HG03442 (cell line): ENCODE results near the gene PFKL.
"Not testable (repeated sequence)": the region's sequence is repeated elsewhere in the genome, so short reads cannot be mapped to it uniquely, and the experiment has no call there.

Source experiments
- ATAC-seq: cut with Tn5 transposase; IDR thresholded peaks from one replicate; pipeline ENCODE4 v1.9.1; 2021; ENCODE audit warnings: mild to moderate bottlenecking, moderate library complexity; ENCODE audit not compliant: unreplicated experiment

PFKL gene

DNA sequence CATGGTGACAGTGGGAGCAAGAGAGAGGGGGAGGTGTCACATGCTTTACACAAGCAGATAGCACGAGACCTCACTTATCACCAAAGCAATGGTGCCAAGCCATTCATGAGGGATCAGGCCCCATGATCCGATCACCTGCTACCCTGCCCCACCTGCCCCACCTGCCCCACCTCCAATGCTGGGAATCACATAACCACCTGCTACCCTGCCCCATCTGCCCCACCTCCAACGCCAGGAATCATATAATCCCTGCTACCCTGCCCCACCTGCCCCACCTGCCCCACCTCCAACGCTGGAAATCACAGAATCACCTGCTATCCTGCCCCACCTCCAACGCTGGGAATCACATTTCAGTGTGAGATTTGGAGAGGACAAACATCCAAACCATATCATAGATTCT lies 24.8 kb upstream of the PFKL start:
- no peak for ATAC-seq

DNA sequence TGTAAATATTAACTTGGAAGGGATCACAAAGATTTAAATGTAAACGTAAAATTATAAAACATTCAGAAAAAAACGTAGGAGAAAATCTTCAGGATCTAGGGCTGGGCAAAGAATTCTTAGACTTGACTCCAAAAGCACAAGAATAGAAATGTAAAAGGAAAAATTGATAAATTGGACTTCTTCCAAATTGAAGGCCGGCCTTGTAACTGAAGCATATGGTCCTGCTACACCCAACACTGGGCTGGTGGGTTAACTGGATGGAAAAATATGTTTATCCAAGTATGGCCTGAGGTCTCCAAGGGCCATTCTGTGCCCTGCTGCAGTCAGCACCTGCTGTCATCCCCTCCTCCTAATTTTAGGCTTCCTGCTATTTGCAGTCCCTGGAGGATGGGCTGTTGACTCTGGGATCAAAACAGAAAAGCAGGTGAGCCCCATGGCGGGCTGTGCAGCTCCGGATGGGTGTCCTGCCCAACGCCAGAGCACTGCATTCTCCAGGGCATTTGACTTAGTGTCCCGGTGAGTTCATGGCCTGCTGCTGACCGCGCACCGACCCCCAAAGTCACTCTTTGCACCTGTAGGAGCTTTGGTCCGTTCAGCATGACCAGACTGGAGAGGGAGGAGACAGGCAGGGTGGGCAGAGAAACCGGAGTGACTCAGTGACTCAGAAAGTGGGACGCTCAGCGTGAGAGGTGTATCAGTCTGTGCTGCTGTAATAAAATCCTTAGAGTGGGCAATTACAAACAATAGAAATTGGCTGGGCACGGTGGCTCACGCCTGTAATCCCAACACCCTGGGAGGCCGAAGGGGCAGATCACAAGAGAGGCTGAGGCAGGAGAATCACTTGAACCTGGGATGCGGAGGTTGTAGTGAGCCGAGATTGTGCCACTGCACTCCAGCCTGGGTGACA lies 20.2 kb upstream of the PFKL start:
- no peak for ATAC-seq

DNA sequence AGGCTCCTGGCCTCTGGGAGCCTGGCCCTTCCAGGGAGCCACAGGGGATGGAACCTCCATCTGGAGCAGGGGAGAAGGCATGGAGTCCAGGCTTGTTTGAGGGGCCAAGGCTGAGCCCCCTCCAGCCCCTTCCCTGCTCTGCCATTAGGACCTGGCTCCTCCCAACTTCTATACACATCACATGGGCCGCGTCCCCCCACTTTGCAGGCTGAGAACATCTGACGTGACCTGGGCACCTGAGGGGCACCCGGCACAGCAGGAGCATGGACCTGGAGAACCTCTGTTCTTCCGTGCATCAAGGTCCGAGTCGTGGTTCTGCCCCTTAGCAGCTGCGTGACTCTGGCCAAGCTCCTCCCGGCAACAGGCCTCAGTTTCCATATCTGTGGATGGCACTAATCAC lies 18.1 kb upstream of the PFKL start:
- no peak for ATAC-seq

DNA sequence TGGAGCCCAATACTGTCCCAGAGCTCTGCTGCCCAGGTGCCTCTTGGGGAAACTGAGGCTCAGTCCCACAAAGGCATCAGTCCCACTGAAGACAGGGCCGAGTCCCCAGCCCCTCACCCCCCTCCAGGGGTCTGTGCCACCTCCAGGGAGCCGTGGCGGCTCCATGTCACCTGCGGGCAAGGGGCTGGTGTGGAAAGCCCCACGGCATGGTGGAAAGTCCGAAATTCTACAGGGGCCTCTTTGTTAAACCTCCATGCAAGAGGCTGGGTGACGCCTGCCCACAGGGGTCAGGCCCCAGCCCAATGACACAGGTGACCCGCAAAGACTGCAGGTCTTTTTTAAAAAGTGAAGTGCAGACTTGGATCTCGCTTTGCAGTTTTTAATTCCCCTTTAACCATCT lies 17.5 kb upstream of the PFKL start:
- ATAC-seq = no peak

DNA sequence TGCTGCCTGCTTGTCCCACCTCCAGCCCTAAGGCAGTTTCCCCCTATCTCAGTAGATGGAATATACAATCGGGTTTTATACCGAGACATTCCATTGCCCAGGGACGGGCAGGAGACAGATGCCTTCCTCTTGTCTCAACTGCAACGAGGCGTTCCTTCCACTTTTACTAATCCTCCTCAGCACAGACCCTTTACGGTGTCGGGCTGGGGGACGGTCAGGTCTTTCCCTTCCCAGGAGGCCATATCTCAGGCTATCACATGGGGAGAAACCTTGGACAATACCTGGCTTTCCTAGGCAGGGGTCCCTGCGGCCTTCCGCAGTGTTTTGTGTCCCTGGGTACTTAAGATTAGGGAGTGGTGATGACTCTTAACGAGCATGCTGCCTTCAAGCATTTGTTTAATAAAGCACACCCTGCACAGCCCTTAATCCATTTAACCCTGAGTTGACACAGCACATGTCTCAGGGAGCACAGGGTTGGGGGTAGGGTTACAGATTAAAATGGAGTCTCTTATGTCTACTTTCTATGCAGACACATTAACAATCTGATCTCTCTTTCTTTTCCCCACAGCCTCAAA lies 16.6 kb upstream of the PFKL start:
- ATAC-seq = not testable (repeated sequence)

DNA sequence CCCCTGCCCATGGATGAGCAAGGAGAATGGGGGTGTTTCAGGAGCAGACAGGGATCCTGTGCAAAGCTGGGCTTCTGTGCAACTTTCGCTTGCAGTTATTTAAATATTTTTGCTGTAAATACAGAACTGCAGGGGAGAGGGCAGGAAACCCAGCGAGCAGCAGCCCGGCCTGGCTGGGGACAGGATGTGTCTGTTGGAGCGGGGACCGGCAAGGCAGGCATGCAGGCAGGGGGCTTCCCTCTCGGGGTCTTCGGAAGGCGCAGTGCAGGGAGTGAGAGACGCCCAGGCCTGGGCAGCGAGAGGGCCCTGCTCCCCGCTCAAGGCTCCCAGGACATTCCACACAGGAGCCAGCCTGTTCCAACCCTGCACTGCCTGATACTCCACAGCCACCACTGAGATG lies 15.9 kb upstream of the PFKL start:
- no peak for ATAC-seq

DNA sequence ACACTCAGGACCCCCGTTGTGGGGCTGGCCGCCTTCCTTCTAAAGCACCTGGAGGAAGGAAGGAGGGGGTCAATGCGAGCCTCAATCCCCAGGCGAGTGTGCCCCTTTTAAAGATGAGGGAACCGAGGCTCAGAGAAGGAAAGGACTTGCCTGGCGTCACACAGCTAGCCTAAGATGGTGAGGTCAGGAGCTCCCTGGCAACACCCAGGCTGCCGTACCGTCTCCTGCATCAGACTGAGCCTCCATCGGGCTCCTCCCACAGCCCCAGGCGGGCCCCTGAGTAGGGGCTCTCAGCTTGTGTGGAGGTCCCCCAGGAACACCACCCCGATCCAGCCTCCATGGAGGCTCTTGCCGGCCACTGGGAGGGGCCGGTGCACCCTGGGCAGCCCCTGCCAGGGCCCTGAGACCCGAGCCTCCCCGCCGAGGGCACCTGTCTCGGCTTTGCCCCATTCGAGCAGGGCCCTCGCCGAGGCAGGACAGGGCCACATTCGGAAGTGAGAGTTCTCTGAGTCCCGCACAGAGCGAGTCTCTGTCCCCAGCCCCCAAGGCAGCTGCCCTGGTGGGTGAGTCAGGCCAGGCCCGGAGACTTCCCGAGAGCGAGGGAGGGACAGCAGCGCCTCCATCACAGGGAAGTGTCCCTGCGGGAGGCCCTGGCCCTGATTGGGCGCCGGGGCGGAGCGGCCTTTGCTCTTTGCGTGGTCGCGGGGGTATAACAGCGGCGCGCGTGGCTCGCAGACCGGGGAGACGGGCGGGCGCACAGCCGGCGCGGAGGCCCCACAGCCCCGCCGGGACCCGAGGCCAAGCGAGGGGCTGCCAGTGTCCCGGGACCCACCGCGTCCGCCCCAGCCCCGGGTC lies 14.5 kb upstream of the PFKL start, which contains the start of gene AIRE:
AIRE (plus strand) TSS at position 739 of the 855 bp plus-strand sequence. CDS start 131 bp downstream, outside the sequence.
- ATAC-seq = no peak

DNA sequence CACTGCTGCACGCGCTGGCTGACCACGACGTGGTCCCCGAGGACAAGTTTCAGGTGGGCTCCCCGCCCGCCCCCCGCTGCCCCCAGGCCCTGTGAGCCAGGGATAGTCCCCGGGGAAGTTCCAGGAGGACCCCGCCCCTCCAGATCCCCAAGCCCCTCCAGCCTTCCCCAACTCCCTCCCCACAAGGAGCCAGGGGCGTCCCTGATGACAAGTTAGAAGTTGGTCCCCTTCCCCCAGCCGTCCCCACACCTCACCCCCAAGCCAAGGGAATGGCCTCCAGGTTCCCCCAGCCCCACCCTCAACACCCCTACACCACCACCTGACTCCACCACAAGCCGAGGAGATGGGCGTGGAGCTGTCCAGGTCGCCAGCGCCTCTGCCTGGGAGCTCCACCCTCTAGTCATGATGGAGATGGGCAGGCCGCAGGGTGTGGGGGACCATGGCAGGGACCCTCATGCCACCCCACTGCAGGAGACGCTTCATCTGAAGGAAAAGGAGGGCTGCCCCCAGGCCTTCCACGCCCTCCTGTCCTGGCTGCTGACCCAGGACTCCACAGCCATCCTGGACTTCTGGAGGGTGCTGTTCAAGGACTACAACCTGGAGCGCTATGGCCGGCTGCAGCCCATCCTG lies 13.7 kb upstream of the PFKL start:
- ATAC-seq = no peak

DNA sequence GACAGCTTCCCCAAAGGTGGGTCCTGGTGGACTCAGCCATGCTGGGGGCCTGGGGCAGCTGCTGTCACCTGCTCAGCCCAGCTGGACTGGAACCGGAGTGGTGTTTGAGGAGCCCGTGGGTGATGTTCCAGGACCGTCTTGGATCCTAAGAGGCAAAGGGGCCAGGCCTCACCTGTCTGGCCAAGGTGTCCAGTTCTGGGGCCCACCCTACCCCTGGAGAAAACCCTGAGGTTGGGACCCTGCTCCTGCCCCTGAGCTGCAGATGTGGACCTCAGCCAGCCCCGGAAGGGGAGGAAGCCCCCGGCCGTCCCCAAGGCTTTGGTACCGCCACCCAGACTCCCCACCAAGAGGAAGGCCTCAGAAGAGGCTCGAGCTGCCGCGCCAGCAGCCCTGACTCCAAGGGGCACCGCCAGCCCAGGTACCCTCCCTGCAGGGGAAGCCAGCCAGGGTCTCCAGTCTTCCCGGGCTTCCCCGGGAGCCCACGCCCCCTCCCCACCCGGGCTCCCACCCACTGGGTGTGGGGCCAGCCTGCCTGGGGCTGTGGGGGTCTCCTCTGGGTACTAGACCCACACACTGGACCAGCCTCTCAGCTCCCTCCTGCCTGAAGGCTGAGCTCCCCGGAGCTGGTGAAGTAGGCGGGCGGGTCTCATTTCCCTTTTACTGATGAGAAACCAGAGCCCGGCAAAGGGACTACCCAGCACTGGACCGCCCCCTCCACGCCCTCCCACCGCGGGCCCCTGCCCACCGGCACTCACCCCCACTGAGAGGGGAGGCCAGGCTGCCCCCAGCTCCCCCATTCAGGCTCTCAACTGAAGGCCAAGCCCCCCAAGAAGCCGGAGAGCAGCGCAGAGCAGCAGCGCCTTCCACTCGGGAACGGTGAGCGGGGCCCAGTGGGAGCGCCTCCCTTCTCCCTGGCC lies 12.9 kb upstream of the PFKL start:
- ATAC-seq = no peak

DNA sequence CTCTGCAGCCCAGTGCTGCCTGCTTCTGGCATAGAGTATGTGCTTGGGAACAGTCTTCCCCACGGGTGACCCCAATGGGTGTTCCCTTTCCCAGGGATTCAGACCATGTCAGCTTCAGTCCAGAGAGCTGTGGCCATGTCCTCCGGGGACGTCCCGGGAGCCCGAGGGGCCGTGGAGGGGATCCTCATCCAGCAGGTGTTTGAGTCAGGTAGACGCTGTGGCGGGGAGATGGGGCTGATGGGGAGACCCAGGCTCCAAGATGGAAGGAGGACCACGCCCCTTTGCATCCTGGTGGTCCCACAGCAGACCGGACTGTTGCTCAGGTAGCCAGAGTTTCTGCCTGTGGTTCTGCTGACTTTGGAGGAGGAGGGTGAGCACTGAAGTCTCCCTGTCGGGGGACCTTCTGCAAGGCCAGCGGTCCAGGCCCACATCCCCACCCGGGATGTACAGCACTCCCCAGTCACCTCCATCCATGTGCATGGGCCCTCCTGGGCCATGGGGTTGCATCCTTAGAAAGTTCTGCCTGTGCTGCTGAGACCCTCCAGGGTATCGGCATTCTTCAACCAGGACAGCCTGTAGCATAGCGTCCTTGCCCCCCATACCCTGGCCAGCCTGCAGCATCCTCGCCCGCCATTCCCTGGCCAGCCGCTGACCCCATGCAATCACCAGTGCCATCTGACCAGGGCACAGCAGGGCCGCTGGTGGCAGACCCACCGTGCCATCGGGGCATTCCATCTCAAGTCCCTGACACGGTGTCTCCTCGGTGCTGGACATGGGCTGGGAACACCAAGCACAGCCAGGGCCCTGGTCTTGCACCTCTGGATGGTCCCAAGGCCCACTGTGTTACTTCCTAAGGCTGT lies 11.4 kb upstream of the PFKL start:
- ATAC-seq = no peak

DNA sequence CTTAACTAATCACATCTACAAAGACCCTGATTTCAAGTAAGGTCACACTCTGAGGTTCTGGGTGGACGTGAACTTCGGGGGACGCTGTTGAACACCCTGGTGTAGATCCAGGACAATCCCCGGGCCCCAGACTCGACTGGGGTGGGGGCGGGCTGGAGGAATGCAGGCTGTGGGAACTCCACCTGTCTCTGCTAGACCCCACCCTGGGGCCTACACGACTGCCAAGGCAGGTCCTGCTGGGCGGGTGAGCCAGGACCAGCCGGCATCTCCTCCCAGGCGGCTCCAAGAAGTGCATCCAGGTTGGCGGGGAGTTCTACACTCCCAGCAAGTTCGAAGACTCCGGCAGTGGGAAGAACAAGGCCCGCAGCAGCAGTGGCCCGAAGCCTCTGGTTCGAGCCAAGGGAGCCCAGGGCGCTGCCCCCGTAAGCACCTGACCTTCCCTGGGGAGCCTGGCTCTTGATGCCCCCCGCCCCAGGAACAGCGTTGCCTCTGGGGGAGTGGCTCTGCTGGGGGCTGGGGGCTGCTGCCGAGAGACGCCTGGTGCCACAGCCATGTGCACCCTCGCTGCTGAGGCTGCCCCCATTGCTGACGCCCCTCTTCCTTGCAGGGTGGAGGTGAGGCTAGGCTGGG lies 10.4 kb upstream of the PFKL start:
- ATAC-seq = no peak

DNA sequence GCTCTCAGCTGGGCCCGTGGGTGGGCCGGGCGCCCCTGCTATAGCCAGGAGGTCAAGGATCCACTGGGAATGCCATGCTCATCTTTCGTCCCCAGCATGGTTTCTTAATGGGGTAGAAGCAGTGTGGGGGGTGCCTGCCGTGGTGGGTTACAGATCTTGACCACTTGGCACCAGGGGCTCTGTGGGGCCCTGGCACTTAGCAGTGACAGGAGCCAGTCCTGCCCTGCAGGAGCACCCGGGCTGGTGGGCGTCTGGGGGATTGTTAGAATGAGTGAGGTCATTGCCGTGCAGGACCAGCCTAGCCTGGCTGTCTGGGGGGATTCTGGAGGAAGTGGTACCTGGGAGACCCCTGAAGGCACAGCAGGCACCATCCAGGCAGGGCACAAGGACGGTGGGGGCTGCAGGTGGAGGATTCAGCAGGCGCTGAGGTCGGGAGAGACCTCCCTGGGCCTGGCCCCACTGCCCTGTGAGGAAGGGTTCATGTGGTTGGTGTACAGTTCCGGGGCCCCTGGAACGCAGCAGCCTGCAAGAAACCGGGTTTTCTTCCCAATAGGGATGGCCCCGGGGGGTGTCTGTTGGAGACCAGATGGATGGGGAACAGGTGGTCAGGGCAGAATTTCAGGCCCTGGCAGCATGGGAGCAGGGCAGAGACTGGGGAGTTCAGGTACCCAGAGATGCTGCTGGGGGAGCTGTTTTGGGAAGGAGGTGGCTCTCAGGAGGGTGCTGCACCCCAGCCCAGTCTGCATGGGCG lies 9.4 kb upstream of the PFKL start:
- no peak for ATAC-seq

DNA sequence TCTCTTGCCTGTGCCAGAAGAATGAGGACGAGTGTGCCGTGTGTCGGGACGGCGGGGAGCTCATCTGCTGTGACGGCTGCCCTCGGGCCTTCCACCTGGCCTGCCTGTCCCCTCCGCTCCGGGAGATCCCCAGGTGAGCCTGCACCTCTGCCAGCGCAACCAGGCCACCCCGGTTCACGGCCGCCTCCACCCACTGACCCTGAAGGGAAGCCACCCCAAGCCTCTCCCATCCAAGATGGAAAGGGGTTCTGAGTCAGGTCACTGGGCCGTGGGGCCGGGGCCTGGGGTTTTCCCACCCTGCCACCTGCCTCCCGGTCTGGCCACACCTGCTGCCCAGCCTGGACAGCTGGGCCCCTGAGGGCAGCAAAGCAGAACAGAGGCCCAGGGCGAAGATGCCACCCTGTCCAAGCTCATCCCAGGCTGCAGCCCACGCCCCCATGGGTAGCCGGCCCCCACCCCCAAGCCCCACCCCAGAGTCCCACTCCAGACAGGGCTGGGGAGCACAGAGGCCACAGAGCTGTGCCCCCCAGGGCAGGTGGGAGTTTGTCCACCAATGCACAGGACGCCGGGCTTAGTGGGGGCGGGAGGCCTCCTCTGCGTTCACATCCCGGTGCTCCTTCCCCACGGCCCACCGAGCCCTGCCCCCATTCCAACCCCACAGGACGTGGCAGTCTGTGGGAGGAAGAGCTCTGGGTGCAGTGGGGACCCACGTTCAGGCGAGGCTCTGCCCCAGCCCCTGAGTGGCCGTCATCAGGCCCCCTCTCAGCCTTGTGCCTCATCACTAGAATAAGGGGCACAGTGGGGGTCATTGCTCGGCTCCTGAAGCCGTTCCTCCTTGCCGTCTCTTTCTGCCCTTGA lies 8.5 kb upstream of the PFKL start:
- no peak for ATAC-seq

DNA sequence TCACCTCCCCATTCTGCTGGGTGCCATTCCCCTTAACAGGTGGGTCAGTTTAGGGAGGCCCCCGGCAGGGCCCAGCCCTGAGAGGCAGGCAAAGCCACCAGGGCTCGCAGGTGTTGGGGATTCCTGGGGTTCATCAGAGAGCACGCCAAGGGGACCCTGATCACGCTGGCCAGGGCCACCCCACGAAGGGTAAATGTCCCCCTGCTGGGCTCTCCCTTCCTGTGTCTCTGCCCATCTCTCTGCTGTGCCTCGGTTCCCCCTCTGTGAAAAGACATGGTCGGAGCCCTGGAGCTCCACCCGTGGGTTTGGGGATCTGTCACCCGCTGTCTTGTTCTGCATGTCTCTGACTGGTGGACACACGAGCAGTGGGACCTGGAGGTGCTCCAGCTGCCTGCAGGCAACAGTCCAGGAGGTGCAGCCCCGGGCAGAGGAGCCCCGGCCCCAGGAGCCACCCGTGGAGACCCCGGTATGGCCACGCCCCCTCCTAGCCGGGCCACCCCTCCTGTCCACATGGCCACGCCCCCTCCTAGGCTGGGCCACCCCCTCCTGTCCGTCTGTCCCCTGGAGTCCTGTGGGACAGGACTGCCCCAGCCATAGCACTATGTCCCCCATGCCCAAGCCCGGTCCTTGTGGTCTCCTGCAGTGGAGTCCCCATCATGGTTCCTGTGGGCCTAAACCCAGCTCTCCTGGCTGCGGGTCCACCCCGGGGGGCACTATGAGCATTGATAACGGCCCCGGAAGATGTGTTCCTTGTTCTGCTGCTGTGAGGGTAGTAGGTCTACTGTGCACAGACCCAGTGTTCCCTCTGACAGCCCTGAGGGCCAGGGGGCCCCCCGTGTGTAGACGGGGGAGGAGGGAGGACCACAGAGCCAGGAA lies 7.7 kb upstream of the PFKL start:
- no peak for ATAC-seq

DNA sequence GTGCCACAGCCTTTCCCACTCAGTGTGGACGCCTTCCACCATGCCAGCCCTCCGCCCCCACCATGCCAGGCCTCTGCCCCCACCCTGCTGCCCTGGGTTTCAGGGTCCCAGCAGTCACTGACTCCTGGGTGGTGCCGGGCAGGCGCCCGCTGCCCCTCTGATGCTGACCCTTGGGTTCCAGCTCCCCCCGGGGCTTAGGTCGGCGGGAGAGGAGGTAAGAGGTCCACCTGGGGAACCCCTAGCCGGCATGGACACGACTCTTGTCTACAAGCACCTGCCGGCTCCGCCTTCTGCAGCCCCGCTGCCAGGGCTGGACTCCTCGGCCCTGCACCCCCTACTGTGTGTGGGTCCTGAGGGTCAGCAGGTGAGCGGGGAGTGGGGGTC lies 7.0 kb upstream of the PFKL start:
- ATAC-seq = no peak
